ENCODE measurements around the gene NIBAN1. TPM values are rescaled to one million over a fixed set of nuclear protein-coding genes. Genes with fewer than 3 reads are reported as not detected.
A peak's percentile ranks its signal among the peaks of the same experiment; 100 is the strongest.

Gene NIBAN1
- total RNA-seq, 1 donor from 2014 or later, result 248 TPM

DNA sequence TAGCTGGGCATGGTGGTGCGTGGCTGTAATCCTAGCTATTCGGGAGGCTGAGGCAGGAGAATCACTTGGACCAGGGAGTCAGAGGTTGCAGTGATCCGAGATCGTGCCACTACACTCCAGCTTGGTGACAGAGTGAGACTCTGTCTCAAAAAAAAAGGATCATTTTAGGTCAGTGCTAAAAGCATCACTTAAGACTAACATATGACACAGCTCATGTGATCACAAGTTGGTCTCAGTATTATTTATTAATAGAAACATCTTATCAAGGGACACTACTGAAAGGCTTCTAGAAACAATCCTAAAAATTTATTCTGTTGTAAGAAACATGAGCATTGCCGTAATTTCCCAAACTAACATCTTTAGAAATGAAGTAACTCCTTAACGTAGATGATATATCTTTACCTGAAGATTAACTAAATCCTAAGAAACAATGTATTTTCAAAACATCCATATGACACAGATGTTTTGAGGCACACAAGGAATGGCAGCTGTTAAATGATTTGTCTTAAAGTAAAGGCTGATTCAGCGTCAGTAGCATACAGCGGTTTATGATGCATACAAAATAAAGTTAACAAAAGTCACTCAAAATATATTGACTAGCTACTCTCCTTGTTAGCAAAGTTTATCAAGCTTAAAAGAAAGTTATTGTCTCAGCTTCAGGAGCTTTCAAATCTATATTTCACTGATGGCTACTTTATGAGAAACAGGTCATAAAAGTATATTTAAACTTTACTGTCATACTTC lies 2.6 kb downstream of the NIBAN1 start:
- Histone ChIP-seq H3K27me3 (ENCODE audit: low read depth) (no peaks in the 10 kb centered on the region), H3K4me1 (peaks cover 73% of the 10 kb centered on the region), H3K36me3 (no peaks in the 10 kb centered on the region), H3K27ac (replicated peaks) (peak overlapping the region; percentile 95), H3K4me3 (peak overlapping the region; percentile 91), H3K9me3 (replicated peaks) (no peaks in the 10 kb centered on the region)
- no peak for TF ChIP-seq CTCF (IDR thresholded peaks at IDR 0.05; ENCODE audit: borderline replicate concordance)
- no peak for DNase-seq
- intact Hi-C loops (cut with micrococcal nuclease), result no loop called here

- Histone ChIP-seq H3K27me3 (ENCODE audit: low read depth) (no peaks in the 10 kb centered on the region), H3K4me3 (peak overlapping the region; percentile 91), H3K4me1 (peaks cover 83% of the 10 kb centered on the region), H3K36me3 (no peaks in the 10 kb centered on the region), H3K27ac (replicated peaks) (peak overlapping the region; percentile 95), H3K9me3 (replicated peaks) (no peaks in the 10 kb centered on the region)
- intact Hi-C loops (cut with micrococcal nuclease), result no loop called here
- DNase-seq, result no peak
- no peak for TF ChIP-seq CTCF (IDR thresholded peaks at IDR 0.05; ENCODE audit: borderline replicate concordance)
These were observed 3.6 kb downstream of the NIBAN1 start for GRCh38 chr1:184970691-184971161.

DNA sequence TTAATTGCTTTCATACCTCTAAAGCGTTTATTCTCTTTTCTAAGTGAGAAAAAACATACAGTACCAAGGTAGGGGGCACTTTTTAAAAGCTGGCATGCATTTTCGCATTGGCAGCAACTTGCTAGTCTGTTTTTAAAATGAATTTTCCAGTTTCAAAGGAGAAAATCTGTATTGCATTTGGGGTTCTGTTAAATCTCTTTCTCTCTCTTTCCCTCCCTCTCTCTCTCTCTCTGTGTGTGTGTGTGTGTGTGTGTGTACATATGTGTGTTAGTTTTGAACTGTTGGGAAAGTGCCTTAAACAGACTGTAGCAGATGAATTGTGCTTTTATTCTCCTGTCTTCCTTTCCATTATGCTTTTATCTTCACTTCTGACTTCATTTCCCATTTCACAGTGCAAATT lies 7.3 kb downstream of the NIBAN1 start:
- TF ChIP-seq CTCF (IDR thresholded peaks at IDR 0.05; ENCODE audit: borderline replicate concordance), result no peak
- H3K36me3 ChIP-seq, result peaks cover 8% of the 10 kb centered on the region
- no peaks in the 10 kb centered on the region for H3K27me3 ChIP-seq (ENCODE audit: low read depth)
- peaks cover 75% of the 10 kb centered on the region for H3K4me1 ChIP-seq
- H3K27ac ChIP-seq (replicated peaks), result peak overlapping the region; percentile 62
- no peak overlapping the region for H3K4me3 ChIP-seq
- intact Hi-C loops (cut with micrococcal nuclease), result loop anchor here (10.0 kb wide), 1 partner anchor 72 kb away; no protein-coding TSS in a partner anchor
- DNase-seq, result no peak
- no peaks in the 10 kb centered on the region for H3K9me3 ChIP-seq (replicated peaks)

DNA sequence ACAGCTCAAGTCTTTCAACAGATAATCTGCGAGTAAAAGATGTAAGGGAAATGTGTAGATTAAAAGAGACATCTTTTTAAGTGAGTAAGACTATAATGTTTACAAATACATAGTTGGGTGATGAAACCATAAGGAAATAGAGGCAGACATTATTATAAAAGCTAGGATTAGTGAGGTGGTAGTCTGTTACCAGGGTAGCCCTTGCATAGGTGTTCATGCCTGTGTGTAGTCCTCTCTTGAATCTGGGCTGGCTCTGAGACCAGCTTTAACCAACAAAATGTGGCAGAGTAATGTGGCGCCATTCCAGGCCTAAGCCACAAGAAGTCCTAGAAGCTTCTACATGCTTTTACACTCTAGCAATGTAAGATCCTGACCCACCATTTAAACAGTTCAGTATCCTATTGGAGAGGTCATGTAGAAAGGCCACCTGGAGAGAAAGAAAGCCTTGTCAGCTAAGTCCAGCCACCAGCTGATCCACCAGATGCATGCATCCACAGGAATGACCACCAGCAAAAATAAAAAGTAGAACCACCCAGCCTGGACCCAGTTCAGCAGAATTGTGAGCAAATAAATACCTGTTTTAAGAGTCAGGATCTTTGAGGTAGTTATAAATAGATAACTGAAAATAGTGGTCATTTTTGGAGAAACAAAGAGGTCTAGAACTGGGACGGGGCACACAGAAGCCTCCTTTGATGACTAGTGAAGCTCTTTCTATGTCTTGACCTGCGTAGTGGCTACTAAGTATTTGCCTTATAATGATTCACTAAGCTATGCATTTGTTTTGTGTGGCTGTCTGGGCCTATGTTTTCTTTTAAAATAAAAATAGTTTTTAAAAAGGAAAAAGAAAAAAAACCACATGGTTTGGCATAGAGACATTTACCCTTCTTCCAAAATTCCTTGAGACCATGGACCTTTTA lies 8.1 kb downstream of the NIBAN1 start:
- intact Hi-C loops (cut with micrococcal nuclease), result loop anchor here (10.0 kb wide), 1 partner anchor 71 kb away; no protein-coding TSS in a partner anchor
- no peak for DNase-seq
- Histone ChIP-seq H3K4me3 (no peak overlapping the region), H3K27ac (replicated peaks) (peak overlapping the region; percentile 62), H3K4me1 (peaks cover 71% of the 10 kb centered on the region), H3K9me3 (replicated peaks) (no peaks in the 10 kb centered on the region), H3K27me3 (ENCODE audit: low read depth) (no peaks in the 10 kb centered on the region), H3K36me3 (peaks cover 8% of the 10 kb centered on the region)
- TF ChIP-seq CTCF (IDR thresholded peaks at IDR 0.05; ENCODE audit: borderline replicate concordance), result no peak

- Histone ChIP-seq H3K4me1 (peaks cover 64% of the 10 kb centered on the region), H3K4me3 (no peak overlapping the region), H3K36me3 (peaks cover 8% of the 10 kb centered on the region), H3K27me3 (ENCODE audit: low read depth) (no peaks in the 10 kb centered on the region), H3K9me3 (replicated peaks) (no peaks in the 10 kb centered on the region), H3K27ac (replicated peaks) (peak overlapping the region; percentile 62)
- no peak for DNase-seq
- no peak for TF ChIP-seq CTCF (IDR thresholded peaks at IDR 0.05; ENCODE audit: borderline replicate concordance)
- intact Hi-C loops (cut with micrococcal nuclease), result loop anchor here (10.0 kb wide), 1 partner anchor 71 kb away; no protein-coding TSS in a partner anchor
These were observed 8.9 kb downstream of the NIBAN1 start for GRCh38 chr1:184965439-184965838.
